ENCODE results near the gene HADH.

- no peak for TF ChIP-seq CTCF (IDR thresholded peaks at IDR 0.05)
- TF ChIP-seq POLR2A (IDR thresholded peaks at IDR 0.05): no peak
These were observed 24.3 kb downstream of the HADH start for GRCh38 chr4:108013955-108014354.

Data from vagina (tissue), 2 donors.